GM19397 (cell line): Measurements from ENCODE around the gene PRRC1.

Experiments used
- ATAC-seq: cut with Tn5 transposase; IDR thresholded peaks from one replicate; pipeline ENCODE4 v1.9.1; 2021; ENCODE audit warnings: mild to moderate bottlenecking, moderate library complexity; ENCODE audit not compliant: unreplicated experiment

PRRC1 gene

GRCh38 chr5:127602481-127602880 lies 85.0 kb downstream of the PRRC1 start:
- no peak for ATAC-seq

GRCh38 chr5:127602896-127603844 lies 85.7 kb downstream of the PRRC1 start:
- no peak for ATAC-seq
